ENCODE results near the gene ZNF445. TPM values are rescaled to one million over a fixed set of nuclear protein-coding genes. Genes with fewer than 3 reads are reported as not detected.
A peak's percentile ranks its signal among the peaks of the same experiment; 100 is the strongest.
"Not testable (repeated sequence)": the region's sequence is repeated elsewhere in the genome, so short reads cannot be mapped to it uniquely, and the experiment has no call there.

Gene ZNF445
- total RNA-seq (2014; rRNA removed; shearing (Covaris generic)): 5.2 and 5.9 TPM in 2 replicates
- 3.6 and 4.8 TPM in 2 replicates for polyA plus RNA-seq (2015; cell fraction: cytosol; rRNA removed)
- 12.5 and 14.7 TPM in 2 replicates for polyA plus RNA-seq (2015; cell fraction: nucleus; rRNA removed)

DNA sequence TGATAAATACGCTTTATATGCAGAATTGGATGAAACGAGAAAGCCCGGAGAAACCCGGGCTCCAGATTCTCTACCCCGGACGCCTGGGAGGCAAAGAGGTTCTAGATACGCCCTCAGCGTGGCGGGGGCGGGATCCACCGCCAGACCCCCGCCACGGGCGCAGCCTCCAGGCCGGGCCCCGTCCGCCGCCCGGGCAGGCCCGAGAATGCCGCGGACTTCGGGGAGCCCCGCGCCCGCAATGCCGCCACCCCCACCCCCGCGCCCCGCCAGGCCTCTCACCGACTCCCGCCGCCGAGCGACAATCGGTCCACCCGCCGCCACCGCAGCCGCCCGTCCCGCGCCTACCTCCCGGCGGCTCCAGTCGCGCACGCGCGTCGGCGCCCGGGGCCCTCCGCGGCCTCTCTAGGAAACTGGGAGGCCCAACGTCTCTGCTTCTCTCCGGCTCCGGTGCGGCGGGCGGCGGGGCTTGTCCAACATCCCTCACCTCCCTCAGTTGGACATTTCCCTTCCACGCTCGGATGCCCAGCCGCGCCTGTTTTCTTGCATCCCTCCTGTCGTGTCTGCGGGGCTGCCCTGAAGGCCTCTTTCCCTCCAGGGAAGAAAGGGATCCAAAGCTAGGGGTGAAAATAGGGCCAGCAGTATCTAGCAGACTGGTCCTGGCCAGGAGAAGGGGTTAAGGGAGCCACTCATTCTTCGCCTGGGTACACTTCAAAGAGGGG, at the start of gene ZNF445:
ZNF445 (minus strand) TSS at position 359 of the 719 bp plus-strand sequence. CDS start 22,121 bp downstream, outside the sequence.
- DNase-seq (ENCODE audit: low read depth): peak; percentile 64

DNA sequence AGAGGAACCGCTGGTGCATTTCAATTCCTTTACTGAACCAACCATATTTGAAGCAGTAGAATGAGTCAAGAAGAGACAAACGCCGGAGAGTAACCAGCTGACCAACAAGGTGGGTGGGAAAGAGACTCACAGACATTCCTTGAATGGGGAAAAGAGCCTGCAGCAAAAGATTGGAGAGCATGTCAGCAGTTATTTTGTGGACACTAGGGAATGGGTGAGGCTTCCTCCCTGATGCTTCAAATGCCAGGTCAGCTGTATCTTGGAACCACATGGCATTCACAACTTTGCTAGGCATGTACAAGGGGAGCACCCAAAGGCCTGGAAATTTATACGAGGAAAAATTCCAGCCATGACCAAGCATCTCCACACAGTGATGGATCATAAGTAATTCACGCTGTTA, 47.6 kb upstream of the ZNF445 start:
- no peak for DNase-seq (ENCODE audit: low read depth)

DNA sequence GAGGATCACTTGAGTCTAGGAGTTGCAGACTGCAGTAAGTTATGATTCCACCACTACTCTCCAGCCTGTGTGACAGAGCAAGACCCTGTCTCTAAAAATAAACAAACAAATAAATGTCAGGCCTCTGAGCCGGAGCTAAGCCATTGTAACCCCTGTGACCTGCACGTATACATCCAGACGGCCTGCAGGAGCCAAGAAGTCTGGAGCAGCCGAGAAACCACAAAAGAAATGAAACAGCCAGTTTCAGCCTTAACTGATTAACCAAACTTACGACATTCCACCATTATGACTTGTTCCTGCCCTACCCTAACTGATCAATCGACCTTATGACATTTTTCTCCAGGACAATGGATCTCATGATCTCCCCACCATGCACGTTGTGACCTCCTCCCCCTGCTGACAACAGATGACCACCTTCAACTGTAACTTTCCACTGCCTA, 45.0 kb upstream of the ZNF445 start:
- no peak for DNase-seq (ENCODE audit: low read depth)

DNA sequence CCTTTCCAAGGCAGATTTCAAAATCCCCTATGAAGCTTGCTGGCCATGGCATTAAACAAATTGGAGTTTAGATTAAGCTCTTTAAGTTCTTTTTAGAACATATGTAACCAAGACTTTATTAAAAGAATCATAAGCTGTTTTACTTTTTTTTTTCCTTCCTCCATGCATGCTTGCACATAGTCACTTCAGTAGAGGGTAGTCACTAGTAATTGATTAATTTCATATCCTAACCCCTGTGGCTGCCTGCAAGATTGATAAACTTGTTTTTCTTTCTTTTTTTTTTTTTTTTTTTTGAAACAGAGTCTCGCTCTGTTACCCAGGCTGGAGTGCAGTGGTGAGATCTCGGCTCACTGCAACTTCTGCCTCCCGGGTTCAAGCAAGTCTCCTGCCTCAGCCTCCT, 44.3 kb upstream of the ZNF445 start:
- no peak for DNase-seq (ENCODE audit: low read depth)

DNA sequence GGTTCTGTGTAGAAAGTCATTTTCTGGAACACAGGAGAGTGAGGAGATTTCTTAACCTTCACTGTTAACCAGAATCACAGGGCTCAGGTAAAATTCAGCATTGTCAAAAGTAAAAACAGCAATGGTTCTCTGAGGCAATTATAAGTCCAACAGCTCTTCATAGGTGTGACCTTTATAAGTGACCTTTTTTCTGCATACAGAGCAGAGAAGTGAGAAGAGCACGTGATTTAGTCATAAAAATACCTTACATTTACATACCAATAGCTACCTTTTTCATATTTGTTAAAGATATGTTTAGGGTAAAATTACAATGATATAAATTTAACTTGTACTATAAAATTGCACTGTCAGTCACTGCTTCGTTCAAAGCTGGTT, 41.3 kb upstream of the ZNF445 start:
- DNase-seq (ENCODE audit: low read depth): no peak

DNA sequence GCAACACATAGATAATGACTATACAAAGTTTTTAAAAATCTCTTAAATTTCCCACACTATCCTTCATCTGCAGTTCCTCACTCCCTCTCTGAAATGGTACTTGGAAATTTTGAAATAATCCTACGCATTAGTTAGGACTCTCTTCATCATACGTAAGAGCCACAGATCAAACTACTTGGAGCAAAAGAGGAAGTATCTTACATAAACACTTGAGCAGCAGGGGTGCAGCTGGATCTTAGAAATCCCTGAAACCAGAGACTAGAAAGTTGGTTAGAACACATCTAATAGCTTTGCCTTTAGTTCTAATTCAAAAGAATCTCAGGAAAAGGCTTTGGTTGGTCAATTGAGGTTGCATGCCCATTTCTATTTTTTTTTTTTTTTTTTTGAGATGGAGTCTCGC, 38.8 kb upstream of the ZNF445 start:
- no peak for DNase-seq (ENCODE audit: low read depth)

DNA sequence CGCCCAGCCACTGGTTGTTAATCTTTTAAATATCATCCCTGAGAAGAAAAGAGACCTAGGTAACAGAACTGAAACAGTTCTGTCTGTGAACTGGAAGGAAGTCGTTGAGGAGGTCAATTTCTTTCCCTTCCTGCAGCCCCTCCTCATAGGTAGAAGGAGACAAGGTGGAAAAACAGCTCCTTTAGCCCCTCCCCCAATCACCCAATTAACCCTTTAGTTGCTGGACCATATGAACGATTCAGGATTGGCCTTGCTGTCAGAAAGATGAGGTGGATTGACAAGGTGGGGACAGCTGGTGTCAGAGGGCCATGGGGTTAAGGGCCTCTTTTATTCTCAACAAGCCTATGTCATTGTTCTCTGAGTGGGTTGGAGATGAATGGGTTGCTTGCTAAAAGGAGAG, 36.0 kb upstream of the ZNF445 start:
- DNase-seq (ENCODE audit: low read depth): no peak

DNA sequence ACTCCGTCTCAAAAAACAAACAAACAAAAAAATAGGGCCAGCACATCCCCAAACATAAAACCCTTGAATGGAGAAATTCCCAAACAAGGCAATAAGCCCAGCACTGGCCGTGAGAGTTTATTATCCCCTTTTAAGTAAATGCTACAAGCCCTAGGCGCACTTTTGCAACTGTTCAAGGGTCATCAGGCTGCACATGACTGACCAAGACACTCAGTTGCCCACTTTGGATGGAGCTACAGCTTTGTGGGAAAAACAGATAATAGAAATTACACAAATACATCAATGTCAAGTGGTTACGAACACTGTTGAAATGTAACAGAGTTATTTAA, 33.7 kb upstream of the ZNF445 start:
- DNase-seq (ENCODE audit: low read depth): no peak

DNA sequence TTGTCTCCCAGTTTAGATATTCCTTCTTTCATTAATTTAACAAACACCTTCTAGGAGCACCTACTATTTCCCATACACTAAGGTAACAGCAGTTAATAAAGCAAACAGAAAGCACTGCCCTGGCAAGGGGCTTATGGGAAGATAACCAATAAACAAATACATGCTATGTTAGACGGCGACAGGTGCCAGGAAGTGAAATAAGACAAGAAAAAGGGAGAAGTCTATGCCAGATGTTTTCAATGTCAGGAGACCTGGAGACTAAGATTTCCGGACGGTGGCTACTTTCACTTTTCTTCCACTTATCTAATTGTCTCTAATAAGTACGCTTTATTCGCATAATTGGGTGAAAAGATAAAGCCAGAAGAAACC, 32.5 kb upstream of the ZNF445 start:
- DNase-seq (ENCODE audit: low read depth): no peak

DNA sequence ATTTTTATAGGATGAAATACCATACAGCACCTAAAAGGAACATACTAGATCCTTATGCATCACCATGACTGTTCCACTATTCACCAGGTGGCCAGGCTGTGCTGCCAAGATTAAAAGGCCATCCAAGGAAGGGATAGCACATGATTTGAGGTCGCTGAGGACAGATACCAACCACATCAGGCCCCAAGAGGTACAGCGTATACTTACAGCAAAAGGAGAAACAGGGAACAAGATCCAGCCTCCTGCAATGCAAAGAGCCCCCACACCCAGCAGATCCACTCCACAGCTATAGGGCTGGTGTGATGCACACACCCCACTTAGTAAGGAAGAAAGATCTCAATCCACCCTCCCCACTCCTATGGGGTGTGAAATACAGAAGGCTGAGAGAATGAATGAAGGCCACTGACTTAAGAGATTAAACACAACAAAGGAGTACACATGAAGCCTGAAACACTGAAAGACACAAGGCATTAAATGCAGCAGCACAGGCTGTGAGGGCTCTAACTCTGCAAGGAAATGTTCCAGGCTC, 32.0 kb upstream of the ZNF445 start:
- DNase-seq (ENCODE audit: low read depth): peak; percentile 11

DNA sequence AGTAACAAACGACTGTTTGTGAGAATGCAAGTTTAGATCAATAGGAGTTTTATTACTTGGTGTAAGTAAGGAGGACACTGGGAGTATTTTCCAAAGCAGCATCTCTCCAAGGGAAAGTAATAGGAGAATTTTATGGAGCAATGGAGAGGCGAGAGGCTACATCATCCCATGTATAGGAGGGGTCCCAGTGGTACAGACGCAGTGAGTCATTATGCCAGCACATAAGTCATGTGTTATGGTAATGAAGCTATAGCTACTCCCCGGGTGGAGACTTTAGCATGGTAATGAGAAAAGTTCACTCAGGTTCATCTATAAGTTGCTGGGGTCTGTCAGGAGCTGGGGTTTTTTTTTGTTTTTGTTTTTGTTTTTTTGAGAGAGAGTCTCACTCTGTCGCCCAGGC, 29.5 kb upstream of the ZNF445 start:
- DNase-seq (ENCODE audit: low read depth): no peak

DNA sequence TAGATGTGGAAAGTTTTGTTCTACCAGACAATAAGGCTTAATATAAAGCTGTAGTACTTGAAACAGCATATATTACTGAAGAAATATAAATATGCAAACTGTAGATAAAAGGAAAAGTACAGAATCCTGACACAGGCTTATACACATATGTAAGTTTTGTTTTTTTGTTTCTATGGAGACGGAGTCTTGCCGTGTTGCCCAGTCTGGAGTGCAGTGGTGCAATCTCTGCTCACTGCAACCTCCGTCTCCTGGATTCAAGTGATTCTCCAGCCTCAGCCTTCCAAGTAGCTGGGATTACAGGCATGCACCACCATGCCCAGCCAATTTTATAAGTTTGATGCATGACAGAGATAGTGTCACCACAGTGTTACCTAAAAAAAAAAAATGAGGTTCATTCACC, 29.1 kb upstream of the ZNF445 start:
- DNase-seq (ENCODE audit: low read depth): no peak

DNA sequence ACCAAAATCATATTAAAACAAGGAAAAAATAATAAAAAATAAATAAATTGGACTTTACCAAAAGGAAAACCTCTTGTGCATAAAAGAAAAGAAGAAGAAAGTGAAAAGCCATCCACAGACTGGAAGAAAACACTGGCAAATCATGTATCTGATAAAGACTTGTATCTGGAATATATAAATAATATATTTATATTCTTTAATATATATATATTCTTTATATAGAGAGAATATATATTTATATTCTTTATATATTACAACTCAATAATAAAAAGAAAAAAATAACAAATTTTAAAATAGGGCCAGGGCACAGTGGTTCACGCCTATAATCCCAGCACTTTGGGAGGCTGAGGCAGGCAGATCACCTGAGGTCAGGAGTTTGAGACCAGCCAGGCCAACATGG, 27.1 kb upstream of the ZNF445 start:
- DNase-seq (ENCODE audit: low read depth): no peak

DNA sequence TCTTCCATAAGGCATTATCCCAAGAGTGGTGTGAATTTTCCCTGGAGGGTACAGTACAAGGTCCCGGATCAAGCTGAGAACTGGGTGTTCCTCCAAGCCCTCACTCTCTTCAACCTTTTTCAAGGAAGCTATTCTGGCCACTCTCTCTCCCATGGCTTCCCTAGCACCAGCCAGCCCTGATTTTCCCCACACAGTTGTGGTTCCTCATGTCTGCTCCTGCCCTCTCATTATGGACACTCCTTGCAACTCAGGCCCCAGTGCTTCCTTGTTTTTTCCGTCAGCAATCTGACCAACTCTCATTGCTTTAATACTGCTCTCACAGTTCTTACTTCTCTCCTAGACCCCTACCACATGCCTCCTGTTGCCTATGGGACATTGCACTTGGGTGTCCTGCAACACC, 25.7 kb upstream of the ZNF445 start:
- DNase-seq (ENCODE audit: low read depth): not testable (repeated sequence)

DNA sequence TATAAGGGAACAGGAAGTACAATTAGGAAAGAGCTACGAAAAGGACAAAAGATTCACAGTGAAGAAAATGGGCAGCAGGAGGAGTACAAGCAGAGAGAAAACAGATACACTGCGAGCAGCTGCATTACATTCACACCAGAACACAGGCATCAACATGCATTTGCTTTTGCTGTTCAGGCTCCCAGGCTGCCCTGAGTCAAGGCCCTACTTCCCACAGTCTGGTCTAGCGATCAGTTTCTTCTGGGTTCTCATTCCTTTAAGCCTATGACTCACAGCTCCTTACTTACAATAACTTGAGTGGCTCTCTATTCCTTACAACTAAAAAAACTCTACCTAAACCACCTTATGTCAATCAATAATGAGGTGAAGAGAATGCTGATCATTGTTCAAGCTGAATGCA, 24.5 kb upstream of the ZNF445 start:
- no peak for DNase-seq (ENCODE audit: low read depth)

DNA sequence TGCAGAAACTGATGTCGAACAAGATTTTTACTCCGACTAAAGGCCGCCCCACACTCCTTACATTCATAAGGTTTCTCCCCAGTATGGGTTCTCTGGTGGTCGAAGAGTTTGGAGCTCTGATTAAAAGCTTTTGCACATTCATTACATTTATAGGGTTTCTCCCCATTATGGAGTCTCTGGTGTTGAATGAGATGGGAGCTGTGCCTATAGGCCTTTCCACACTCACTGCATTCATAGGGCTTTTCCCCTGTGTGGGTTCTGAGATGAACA, 22.4 kb upstream of the ZNF445 start:
- DNase-seq (ENCODE audit: low read depth): not testable (repeated sequence)

DNA sequence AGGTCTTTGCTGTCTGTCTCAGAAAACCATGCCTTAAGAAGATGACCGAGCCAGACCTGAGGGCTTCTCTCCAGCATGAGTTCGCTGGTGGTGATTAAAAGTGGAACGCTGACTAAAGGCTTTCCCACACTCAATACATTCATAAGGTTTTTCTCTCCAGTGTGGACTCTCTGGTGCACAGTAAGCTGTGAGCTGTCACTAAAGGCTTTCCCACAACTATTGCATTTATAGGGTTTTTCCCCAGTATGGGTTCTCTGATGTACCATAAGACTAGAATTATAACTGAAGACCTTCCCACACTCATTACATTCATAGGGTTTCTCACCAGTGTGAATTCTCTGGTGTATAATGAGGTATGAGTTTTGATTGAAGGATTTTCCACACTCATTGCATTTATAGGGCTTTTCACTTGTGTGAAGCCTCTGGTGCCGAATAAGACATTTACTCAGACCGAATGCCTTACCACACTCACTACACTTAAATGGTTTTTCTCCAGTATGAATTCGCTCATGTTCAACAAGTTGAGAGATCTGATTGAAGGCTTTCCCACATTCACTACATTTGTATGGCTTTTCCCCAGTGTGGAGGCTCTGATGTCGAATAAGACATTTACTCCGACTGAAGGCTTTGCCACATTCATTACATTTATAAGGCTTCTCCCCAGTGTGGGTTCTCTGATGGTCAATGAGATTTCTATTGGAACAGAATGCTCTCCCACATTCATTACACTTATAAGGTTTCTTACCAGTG, 21.9 kb upstream of the ZNF445 start:
- DNase-seq (ENCODE audit: low read depth): no peak

DNA sequence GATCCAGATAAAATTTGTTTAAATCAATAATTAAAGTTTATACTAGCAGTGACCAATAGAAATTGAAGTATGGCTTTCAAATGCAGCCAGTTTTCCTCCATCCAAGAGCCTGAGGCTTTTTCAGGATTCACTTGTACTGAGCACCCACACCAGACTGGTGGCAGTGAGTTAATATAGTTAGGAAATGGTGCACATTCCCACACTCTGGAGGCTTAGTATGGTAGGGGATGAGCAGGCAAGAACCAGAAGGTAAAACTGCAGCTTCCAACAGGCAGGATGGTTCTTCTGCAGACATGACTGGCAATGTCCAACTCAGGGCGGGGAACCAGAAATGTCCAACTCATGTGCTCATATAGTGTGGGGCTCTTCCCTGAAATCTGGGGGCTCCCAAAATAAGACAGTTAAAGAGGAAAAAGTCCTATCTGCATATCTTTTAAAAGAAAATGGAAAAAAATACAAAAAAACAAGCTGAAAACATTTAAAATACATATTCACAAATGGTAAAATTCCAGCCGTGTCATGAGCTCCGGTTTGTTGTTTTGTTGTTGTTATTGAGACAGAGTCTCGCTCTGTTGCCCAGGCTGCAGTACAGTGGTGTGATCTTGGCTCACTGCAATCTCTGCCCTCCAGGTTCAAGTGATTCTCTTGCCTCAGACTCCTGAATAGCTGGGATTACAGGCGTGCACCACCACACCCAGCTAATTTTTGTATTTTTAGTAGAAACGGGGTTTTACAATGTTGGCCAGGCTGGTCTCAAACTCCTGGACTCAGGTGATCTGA, 18.4 kb upstream of the ZNF445 start:
- DNase-seq (ENCODE audit: low read depth): no peak

DNA sequence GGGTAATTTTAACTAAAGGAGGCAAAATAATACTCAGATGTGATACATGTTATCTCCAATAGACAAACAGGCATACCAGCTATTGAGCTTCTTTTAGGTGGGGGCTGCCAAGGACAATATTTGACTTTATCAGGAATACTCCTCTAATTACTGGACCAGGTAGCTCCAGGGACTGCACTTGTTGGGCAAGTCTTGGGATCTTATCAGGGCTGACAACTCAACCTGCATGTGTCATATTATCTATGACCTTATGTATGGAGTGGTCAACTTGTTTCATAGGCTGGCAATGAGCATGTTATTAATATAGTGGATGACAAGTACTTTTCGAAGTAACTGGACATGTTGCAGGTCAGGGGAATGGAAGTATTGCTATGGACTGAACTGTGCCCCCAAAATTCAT, 15.0 kb upstream of the ZNF445 start:
- DNase-seq (ENCODE audit: low read depth): no peak

DNA sequence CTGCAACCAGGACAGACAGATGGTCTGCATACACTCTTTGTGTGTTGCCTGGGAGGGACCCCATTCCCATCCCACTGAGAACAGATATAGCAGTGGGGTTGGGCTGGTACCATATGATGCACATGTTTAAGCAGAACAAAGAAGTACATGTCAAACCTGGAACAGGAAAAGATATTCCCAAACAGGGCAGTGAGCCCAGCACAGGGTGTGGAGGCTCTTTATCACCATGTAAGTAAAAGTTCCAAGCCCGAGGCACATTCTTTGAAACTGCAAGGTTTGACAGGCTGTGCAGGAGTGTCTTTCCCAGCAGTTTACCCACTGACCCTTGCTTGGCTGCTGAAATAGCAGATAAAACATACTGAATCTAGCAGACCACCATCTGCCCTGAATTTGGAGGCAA, 5.3 kb upstream of the ZNF445 start:
- DNase-seq (ENCODE audit: low read depth): no peak

DNA sequence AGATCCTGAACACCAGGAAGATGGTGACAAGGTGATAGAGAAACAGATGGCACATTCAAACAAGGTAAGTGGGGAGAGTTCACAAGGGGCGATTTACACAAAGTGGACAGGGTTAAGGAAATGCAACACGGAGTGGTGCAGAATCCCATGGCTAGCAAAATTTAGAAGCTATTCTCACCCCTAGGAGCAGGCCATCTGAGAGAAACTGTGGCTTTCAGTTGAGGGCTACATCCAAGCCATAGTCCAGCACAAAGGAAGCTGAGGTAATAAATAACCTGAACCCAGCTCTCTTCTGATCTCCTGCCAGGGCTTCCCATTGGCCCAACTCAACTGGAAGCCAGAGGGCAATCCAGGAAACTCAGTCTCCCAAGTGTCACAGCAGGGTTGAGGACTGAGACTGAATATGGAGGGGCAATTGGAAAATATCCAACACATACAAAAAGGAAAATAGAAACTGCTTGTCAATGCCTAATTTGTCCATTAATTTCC, 1.2 kb upstream of the ZNF445 start:
- DNase-seq (ENCODE audit: low read depth): no peak

DNA sequence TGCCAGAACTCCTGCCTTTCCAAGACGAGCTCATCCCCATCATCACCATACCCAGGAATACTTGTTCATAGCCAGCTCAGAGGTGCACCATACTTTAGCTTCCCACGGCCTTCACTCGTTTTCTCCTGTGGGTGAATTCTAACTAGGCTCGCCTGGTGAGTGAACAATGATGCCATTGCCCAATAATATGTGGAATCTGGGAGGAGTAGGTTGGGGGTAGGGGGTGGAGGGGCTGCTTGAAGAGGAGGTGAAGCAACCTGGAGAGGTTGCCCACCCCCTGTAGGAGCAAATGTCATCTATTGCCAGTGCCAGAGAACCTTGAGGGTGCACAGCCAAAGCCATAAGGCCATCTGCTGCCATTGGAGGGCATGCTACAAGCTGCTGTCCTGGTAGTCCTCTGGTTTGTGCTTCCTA, 592 bp upstream of the ZNF445 start:
- DNase-seq (ENCODE audit: low read depth): no peak

Data from HT1080 (cell line).